ENCODE results near the gene TTC16.
A peak's percentile ranks its signal among the peaks of the same experiment; 100 is the strongest.

TTC16 gene

GRCh38 chr9:127762111-127762676 lies 46.3 kb downstream of the TTC16 start:
- H3K4me3 ChIP-seq (ENCODE audit: low read depth, low read length) = no peak overlapping the region
- peak; percentile 18 for DNase-seq (ENCODE audit: low read depth)
- TF ChIP-seq MAX (IDR thresholded peaks at IDR 0.05; ENCODE audit: low read depth, low read length) (no peak), CTCF (IDR thresholded peaks at IDR 0.05; ENCODE audit: low read depth, low read length) (no peak), POLR2A (IDR thresholded peaks at IDR 0.05; ENCODE audit: extremely low read depth, insufficient read length) (no peak), MYC (IDR thresholded peaks at IDR 0.05; ENCODE audit: low read depth, low read length) (no peak)

- no peak overlapping the region for H3K4me3 ChIP-seq (ENCODE audit: low read depth, low read length)
- TF ChIP-seq CTCF (IDR thresholded peaks at IDR 0.05; ENCODE audit: low read depth, low read length) (peak; percentile 37), POLR2A (IDR thresholded peaks at IDR 0.05; ENCODE audit: extremely low read depth, insufficient read length) (no peak)
- DNase-seq (ENCODE audit: low read depth) = peak; percentile 58
Observed at GRCh38 chr9:127763918-127764384, 48.1 kb downstream of the TTC16 start.

- H3K4me3 ChIP-seq (ENCODE audit: low read depth, low read length) = no peak overlapping the region
- DNase-seq (ENCODE audit: low read depth) = no peak
- TF ChIP-seq MAX (IDR thresholded peaks at IDR 0.05; ENCODE audit: low read depth, low read length) (no peak), MYC (IDR thresholded peaks at IDR 0.05; ENCODE audit: low read depth, low read length) (no peak), POLR2A (IDR thresholded peaks at IDR 0.05; ENCODE audit: extremely low read depth, insufficient read length) (no peak), CTCF (IDR thresholded peaks at IDR 0.05; ENCODE audit: low read depth, low read length) (no peak)
Observed at GRCh38 chr9:127765418-127765817, 49.5 kb downstream of the TTC16 start.

GRCh38 chr9:127767410-127767809 lies 51.5 kb downstream of the TTC16 start:
- H3K4me3 ChIP-seq (ENCODE audit: low read depth, low read length) = no peak overlapping the region
- DNase-seq (ENCODE audit: low read depth) = no peak
- TF ChIP-seq MYC (IDR thresholded peaks at IDR 0.05; ENCODE audit: low read depth, low read length) = no peak
- no peak for TF ChIP-seq CTCF (IDR thresholded peaks at IDR 0.05; ENCODE audit: low read depth, low read length)
- TF ChIP-seq POLR2A (IDR thresholded peaks at IDR 0.05; ENCODE audit: extremely low read depth, insufficient read length) = no peak
- no peak for TF ChIP-seq MAX (IDR thresholded peaks at IDR 0.05; ENCODE audit: low read depth, low read length)

GRCh38 chr9:127767909-127768331 lies 52.0 kb downstream of the TTC16 start:
- DNase-seq (ENCODE audit: low read depth) = no peak
- no peak overlapping the region for H3K4me3 ChIP-seq (ENCODE audit: low read depth, low read length)
- no peak for TF ChIP-seq CTCF (IDR thresholded peaks at IDR 0.05; ENCODE audit: low read depth, low read length)

- TF ChIP-seq MYC (IDR thresholded peaks at IDR 0.05; ENCODE audit: low read depth, low read length) (no peak), CTCF (IDR thresholded peaks at IDR 0.05; ENCODE audit: low read depth, low read length) (no peak), MAX (IDR thresholded peaks at IDR 0.05; ENCODE audit: low read depth, low read length) (no peak), POLR2A (IDR thresholded peaks at IDR 0.05; ENCODE audit: extremely low read depth, insufficient read length) (no peak)
- DNase-seq (ENCODE audit: low read depth) = no peak
- no peak overlapping the region for H3K4me3 ChIP-seq (ENCODE audit: low read depth, low read length)
Observed at GRCh38 chr9:127768698-127769097, 52.8 kb downstream of the TTC16 start.

All from NB4 (cell line).